Gastroesophageal sphincter (tissue), 4 donors: ENCODE measurements around the gene ZNF547. TPM values are rescaled to one million over a fixed set of nuclear protein-coding genes. Genes with fewer than 3 reads are reported as not detected.
A peak's percentile ranks its signal among the peaks of the same experiment; 100 is the strongest.
"Not testable (repeated sequence)": the region's sequence is repeated elsewhere in the genome, so short reads cannot be mapped to it uniquely, and the experiment has no call there.

Source experiments
- ATAC-seq: fragments of 150-250 bp; one replicate; pipeline ENCODE4 v1.9.1; 2016; ENCODE audit warnings: mild to moderate bottlenecking, moderate library complexity
- H3K27ac ChIP-seq, 4 donors: fragments of 200-600 bp; sonication (generic) in 3 of 4; 1 replicate in 3 of 4; 2 replicates in 1 of 4; pipeline ENCODE4 v1.5.1; 2016 to 2019
- H3K27me3 ChIP-seq: fragments of 200-600 bp; sonication (generic); one replicate; pipeline ENCODE4 v1.5.1; 2019
- H3K36me3 ChIP-seq, 2 donors: fragments of 200-600 bp; sonication (generic); one replicate each; pipeline ENCODE4 v1.5.1; 2019; ENCODE audit warnings: control low read depth in 1 of 2
- H3K4me1 ChIP-seq, 3 donors: fragments of 200-600 bp; sonication (generic); 1 replicate in 2 of 3; 2 replicates in 1 of 3; pipeline ENCODE4 v1.5.1; 2016 to 2019; ENCODE audit warnings: control low read depth in 2 of 3
- H3K4me3 ChIP-seq, 2 donors: fragments of 200-600 bp; sonication (generic); one replicate each; pipeline ENCODE4 v1.5.1; 2019; ENCODE audit warnings: mild to moderate bottlenecking in 1 of 2, moderate library complexity in 1 of 2
- H3K9me3 ChIP-seq, 3 donors: fragments of 200-600 bp; sonication (generic); one replicate each; pipeline ENCODE4 v1.5.1; 2017 to 2019; ENCODE audit warnings: control low read depth in 2 of 3
- CTCF ChIP-seq, 4 experiments: fragments of 200-600 bp in 2 of 4; fragments of 450-650 bp in 2 of 4; sonication (generic) in 1 of 4; IDR thresholded peaks; one replicate each; pipeline ENCODE4 v1.5.1; 2017 to 2019; ENCODE audit warnings: antibody characterized with exemption in 4 of 4, mild to moderate bottlenecking in 2 of 4, moderate library complexity in 2 of 4
- EP300 ChIP-seq: sonication (generic); formaldehyde crosslinking; IDR thresholded peaks from one replicate; pipeline ENCODE4 v1.6.1; 2017; ENCODE audit warnings: antibody characterized with exemption, mild to moderate bottlenecking
- POLR2A ChIP-seq, 2 donors: fragments of 450-650 bp; IDR thresholded peaks; one replicate each; pipeline ENCODE4 v1.6.1; 2017; ENCODE audit warnings: antibody characterized with exemption in 2 of 2, mild to moderate bottlenecking in 2 of 2, moderate library complexity in 1 of 2
- POLR2AphosphoS5 ChIP-seq: sonication (generic); formaldehyde crosslinking; IDR thresholded peaks from one replicate; pipeline ENCODE4 v1.6.1; 2017; ENCODE audit warnings: antibody characterized with exemption
- WGBS, 2 donors: methylation state at CpG; one replicate each; pipeline ENCODE4 v1.1.5; 2018; ENCODE audit warnings: low coverage in 1 of 2; 5-methylcytosine and 5-hydroxymethylcytosine counted together
- total RNA-seq, 4 donors: library from RNA; depleted of rRNA; stranded (reverse); fragments of >200 nt; gene quantifications; one replicate each; pipeline ENCODE4 v1.1.0, GENCODE V29; 2016

ZNF547 gene
- total RNA-seq, 4 donors from 2014 or later, result 1.0 to 4.8 (median 2.0) TPM

GRCh38 chr19:57362419-57362818, 932 bp upstream of the ZNF547 start:
- Histone ChIP-seq H3K4me3 (peak overlapping the region; percentile 42 to 89), H3K27ac (peak overlapping the region; percentile 83 to 97 (median 96)), H3K4me1 (peaks cover 0 to 20% (median 7%) of the 10 kb centered on the region in 3 donors), H3K36me3 (peaks cover 2 to 34% of the 10 kb centered on the region in 2 donors), H3K9me3 (peaks cover 0 to 47% (median 0%) of the 10 kb centered on the region in 3 donors), H3K27me3 (no peaks in the 10 kb centered on the region)
- WGBS, 2 donors, result 60 to 67% methylated on average over 1 to 2 of the region's 2 CpGs
- TF ChIP-seq POLR2AphosphoS5 (no peak), CTCF (IDR thresholded peaks at IDR 0.05) (no peak), EP300 (no peak)
- ATAC-seq, result no peak

- Histone ChIP-seq H3K27ac (peak overlapping the region; percentile 87 to 97 (median 96)), H3K4me3 (peak overlapping the region; percentile 59 to 89), H3K4me1 (peaks cover 0 to 20% (median 7%) of the 10 kb centered on the region in 3 donors), H3K9me3 (peaks cover 0 to 34% (median 0%) of the 10 kb centered on the region in 3 donors), H3K27me3 (no peaks in the 10 kb centered on the region), H3K36me3 (peaks cover 0 to 29% of the 10 kb centered on the region in 2 donors)
- TF ChIP-seq POLR2AphosphoS5 (no peak), POLR2A (IDR thresholded peaks at IDR 0.05) (no peak), CTCF (IDR thresholded peaks at IDR 0.05) (no peak), EP300 (no peak)
- no peak for ATAC-seq
- WGBS, 2 donors, result 0% methylated on average over 3 to 4 of the region's 18 CpGs
Measured at GRCh38 chr19:57363688-57364181, 384 bp downstream of the ZNF547 start.

- ATAC-seq, result no peak
- WGBS, 2 donors, result 89 to 94% methylated on average over 2 of the region's 2 CpGs
- H3K27me3 ChIP-seq, result no peaks in the 10 kb centered on the region
- H3K4me3 ChIP-seq, result no peak overlapping the region
- TF ChIP-seq CTCF (IDR thresholded peaks at IDR 0.05) (no peak), POLR2AphosphoS5 (no peak)
- peaks cover 0 to 20% (median 7%) of the 10 kb centered on the region in 3 donors for H3K4me1 ChIP-seq
- H3K27ac ChIP-seq, result no peak overlapping the region
- H3K36me3 ChIP-seq, result peaks cover 0 to 27% of the 10 kb centered on the region in 2 donors
- peaks cover 0 to 10% (median 0%) of the 10 kb centered on the region in 3 donors for H3K9me3 ChIP-seq
Measured at GRCh38 chr19:57366776-57367175, 3.4 kb downstream of the ZNF547 start.

GRCh38 chr19:57374179-57374578, 10.8 kb downstream of the ZNF547 start:
- no peak overlapping the region for H3K4me3 ChIP-seq
- H3K27ac ChIP-seq, result no peak overlapping the region
- H3K9me3 ChIP-seq, result peaks cover 0 to 47% (median 0%) of the 10 kb centered on the region in 3 donors
- no peaks in the 10 kb centered on the region for H3K27me3 ChIP-seq
- WGBS, 2 donors, result 92 to 98% methylated on average over 2 to 4 of the region's 6 CpGs
- no peaks in the 10 kb centered on the region for H3K4me1 ChIP-seq
- ATAC-seq, result no peak
- H3K36me3 ChIP-seq, result peaks cover 0 to 82% of the 10 kb centered on the region in 2 donors
- TF ChIP-seq CTCF (IDR thresholded peaks at IDR 0.05) (no peak), POLR2A (IDR thresholded peaks at IDR 0.05) (no peak), POLR2AphosphoS5 (no peak), EP300 (no peak)

GRCh38 chr19:57374647-57375046, 11.3 kb downstream of the ZNF547 start:
- peaks cover 0 to 82% of the 10 kb centered on the region in 2 donors for H3K36me3 ChIP-seq

More at GRCh38 chr19:57374647-57375046, 11.3 kb downstream of the ZNF547 start:
- not testable (repeated sequence) for ATAC-seq, H3K27me3 ChIP-seq, H3K27ac ChIP-seq, H3K4me1 ChIP-seq, H3K4me3 ChIP-seq
- peaks cover 0 to 47% (median 0%) of the 10 kb centered on the region in 3 donors for H3K9me3 ChIP-seq
- 94 to 100% methylated on average over 2 of the region's 2 CpGs for WGBS, 2 donors
